Measurements from ENCODE around the gene FZR1.

DNA sequence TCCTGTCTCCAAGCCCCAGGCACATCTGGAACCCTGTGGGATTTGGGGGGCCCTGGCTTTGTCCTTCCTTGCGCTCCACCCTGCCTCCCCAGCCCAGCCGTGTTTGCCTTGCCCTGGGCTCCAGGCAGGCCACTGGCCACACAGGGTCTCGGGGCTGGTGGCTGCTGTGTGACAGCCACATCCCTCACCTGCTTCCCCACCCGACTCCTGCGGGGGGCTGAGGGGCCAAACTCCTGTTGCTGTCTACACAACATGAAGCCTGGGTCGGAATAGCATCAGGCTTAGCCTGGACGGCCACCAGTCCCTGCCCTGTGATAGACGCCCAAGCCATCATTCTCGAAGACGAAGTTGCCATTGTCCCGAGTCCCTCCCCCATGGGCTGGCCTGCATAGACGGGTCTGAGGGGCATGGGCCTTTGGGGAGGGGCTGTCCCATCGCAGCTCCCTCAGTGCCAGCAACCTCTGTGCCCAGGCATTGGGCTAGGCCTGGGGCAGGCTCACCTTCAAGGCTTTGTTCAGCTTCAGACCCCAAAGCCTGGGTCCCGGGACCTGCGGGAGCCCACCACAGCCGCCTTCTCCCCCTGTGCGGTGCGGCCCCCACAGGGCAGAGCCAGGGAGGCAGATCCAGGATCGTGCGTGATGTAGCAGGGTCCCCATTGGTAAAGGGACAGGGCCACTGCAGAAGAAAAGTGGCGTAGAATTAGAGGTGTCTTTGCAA is 17.4 kb downstream of the FZR1 start:
- TF ChIP-seq HDAC2 (IDR thresholded peaks at IDR 0.05): no peak
- no peak for TF ChIP-seq POLR2A (IDR thresholded peaks at IDR 0.05; ENCODE audit: low read length)
- TF ChIP-seq CEBPB (IDR thresholded peaks at IDR 0.05): no peak
- TF ChIP-seq CHD4 (IDR thresholded peaks at IDR 0.05; ENCODE audit: borderline replicate concordance): no peak
- TF ChIP-seq, protein P1, sequence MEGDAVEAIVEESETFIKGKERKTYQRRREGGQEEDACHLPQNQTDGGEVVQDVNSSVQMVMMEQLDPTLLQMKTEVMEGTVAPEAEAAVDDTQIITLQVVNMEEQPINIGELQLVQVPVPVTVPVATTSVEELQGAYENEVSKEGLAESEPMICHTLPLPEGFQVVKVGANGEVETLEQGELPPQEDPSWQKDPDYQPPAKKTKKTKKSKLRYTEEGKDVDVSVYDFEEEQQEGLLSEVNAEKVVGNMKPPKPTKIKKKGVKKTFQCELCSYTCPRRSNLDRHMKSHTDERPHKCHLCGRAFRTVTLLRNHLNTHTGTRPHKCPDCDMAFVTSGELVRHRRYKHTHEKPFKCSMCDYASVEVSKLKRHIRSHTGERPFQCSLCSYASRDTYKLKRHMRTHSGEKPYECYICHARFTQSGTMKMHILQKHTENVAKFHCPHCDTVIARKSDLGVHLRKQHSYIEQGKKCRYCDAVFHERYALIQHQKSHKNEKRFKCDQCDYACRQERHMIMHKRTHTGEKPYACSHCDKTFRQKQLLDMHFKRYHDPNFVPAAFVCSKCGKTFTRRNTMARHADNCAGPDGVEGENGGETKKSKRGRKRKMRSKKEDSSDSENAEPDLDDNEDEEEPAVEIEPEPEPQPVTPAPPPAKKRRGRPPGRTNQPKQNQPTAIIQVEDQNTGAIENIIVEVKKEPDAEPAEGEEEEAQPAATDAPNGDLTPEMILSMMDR (IDR thresholded peaks at IDR 0.05): no peak
- TF ChIP-seq, protein P2, sequence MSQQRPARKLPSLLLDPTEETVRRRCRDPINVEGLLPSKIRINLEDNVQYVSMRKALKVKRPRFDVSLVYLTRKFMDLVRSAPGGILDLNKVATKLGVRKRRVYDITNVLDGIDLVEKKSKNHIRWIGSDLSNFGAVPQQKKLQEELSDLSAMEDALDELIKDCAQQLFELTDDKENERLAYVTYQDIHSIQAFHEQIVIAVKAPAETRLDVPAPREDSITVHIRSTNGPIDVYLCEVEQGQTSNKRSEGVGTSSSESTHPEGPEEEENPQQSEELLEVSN (IDR thresholded peaks at IDR 0.05; ENCODE audit: borderline replicate concordance, low read depth): no peak
- TF ChIP-seq, protein P3, sequence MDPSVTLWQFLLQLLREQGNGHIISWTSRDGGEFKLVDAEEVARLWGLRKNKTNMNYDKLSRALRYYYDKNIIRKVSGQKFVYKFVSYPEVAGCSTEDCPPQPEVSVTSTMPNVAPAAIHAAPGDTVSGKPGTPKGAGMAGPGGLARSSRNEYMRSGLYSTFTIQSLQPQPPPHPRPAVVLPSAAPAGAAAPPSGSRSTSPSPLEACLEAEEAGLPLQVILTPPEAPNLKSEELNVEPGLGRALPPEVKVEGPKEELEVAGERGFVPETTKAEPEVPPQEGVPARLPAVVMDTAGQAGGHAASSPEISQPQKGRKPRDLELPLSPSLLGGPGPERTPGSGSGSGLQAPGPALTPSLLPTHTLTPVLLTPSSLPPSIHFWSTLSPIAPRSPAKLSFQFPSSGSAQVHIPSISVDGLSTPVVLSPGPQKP (IDR thresholded peaks at IDR 0.05; ENCODE audit: low read depth, low read length): no peak

Data from A549 (cell line).